SK-N-MC (cell line): ENCODE results near the gene MTMR3.

Experiments
- DNase-seq: peaks from one replicate; pipeline ENCODE4 v3.0.0-alpha.2; 2011; ENCODE audit warnings: low read depth, low spot score
- H3K27ac ChIP-seq: fragments of 200-600 bp; sonication (generic); 2 replicates; pipeline ENCODE4 v1.5.1; 2016; ENCODE audit warnings: mixed run types
- H3K36me3 ChIP-seq: fragments of 200-600 bp; sonication (generic); 2 replicates; pipeline ENCODE4 v1.6.1; 2017; ENCODE audit warnings: antibody characterized with exemption, low read length, mixed read lengths; ENCODE audit not compliant: insufficient read depth
- H3K4me3 ChIP-seq: fragments of 200-600 bp; sonication (generic); 2 replicates; pipeline ENCODE4 v1.5.1; 2016
- H3K9ac ChIP-seq: fragments of 200-600 bp; sonication (generic); 2 replicates; pipeline ENCODE4 v1.8.0; 2017; ENCODE audit warnings: mixed run types, mixed read lengths; ENCODE audit not compliant: insufficient read length
- H3K9me3 ChIP-seq: fragments of 200-600 bp; sonication (generic); 2 replicates; pipeline ENCODE4 v1.6.1; 2017; ENCODE audit warnings: low read depth, mild to moderate bottlenecking, antibody characterized with exemption, low read length, moderate library complexity, mixed read lengths
- EZH2 ChIP-seq: fragments of 200-600 bp; sonication (generic); IDR thresholded peaks from one replicate; pipeline ENCODE4 v1.6.1; 2017; ENCODE audit warnings: antibody characterized with exemption
- FOXP2 ChIP-seq: optimal IDR thresholded peaks from 2 replicates; pipeline ENCODE3; 2011; ENCODE audit warnings: mild to moderate bottlenecking, moderate library complexity; ENCODE audit not compliant: insufficient read depth; ENCODE audit errors: extremely low read length, control extremely low read depth
- POLR2AphosphoS5 ChIP-seq: IDR thresholded peaks from 2 replicates; pipeline ENCODE4 v1.6.1; 2012; ENCODE audit warnings: mild to moderate bottlenecking, low read depth, low read length, borderline replicate concordance

The MTMR3 gene

GRCh38 chr22:29901354-29901753, 18.4 kb downstream of the MTMR3 start:
- no peak for DNase-seq
- H3K9ac ChIP-seq = no peak overlapping the region
- H3K4me3 ChIP-seq = no peak overlapping the region
- no peaks in the 10 kb centered on the region for H3K9me3 ChIP-seq
- H3K27ac ChIP-seq = no peak overlapping the region
- no peaks in the 10 kb centered on the region for H3K36me3 ChIP-seq
- TF ChIP-seq FOXP2 (no peak), POLR2AphosphoS5 (no peak), EZH2 (no peak)

DNA sequence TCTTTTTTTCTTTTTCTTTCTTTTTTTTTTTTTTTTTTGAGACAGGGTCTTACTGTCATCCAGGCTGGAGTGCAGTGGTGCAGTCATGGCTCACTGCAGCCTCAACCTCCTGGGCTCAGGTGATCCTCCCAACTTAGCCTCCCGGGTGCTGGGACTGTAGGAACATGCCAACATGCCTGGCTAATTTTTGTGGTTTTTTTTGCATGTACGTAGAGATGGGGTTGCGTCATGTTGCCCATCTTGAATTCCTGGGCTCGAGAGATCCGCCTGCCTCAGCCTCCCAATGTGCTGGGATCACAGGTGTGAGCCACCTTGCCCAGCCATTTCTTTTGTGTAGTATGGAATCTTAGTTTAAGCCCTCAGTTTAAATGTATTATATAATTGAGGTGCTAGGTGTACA, 20.4 kb downstream of the MTMR3 start:
- TF ChIP-seq EZH2 (no peak), POLR2AphosphoS5 (no peak), FOXP2 (no peak)
- H3K36me3 ChIP-seq = no peaks in the 10 kb centered on the region
- no peak for DNase-seq
- H3K27ac ChIP-seq = no peak overlapping the region
- no peaks in the 10 kb centered on the region for H3K9me3 ChIP-seq
- no peak overlapping the region for H3K9ac ChIP-seq
- no peak overlapping the region for H3K4me3 ChIP-seq

GRCh38 chr22:29904020-29904419, 21.0 kb downstream of the MTMR3 start:
- no peak for DNase-seq
- no peaks in the 10 kb centered on the region for H3K9me3 ChIP-seq
- H3K9ac ChIP-seq = no peak overlapping the region
- TF ChIP-seq POLR2AphosphoS5 (no peak), FOXP2 (no peak), EZH2 (no peak)
- no peak overlapping the region for H3K27ac ChIP-seq
- H3K36me3 ChIP-seq = no peaks in the 10 kb centered on the region
- no peak overlapping the region for H3K4me3 ChIP-seq

DNA sequence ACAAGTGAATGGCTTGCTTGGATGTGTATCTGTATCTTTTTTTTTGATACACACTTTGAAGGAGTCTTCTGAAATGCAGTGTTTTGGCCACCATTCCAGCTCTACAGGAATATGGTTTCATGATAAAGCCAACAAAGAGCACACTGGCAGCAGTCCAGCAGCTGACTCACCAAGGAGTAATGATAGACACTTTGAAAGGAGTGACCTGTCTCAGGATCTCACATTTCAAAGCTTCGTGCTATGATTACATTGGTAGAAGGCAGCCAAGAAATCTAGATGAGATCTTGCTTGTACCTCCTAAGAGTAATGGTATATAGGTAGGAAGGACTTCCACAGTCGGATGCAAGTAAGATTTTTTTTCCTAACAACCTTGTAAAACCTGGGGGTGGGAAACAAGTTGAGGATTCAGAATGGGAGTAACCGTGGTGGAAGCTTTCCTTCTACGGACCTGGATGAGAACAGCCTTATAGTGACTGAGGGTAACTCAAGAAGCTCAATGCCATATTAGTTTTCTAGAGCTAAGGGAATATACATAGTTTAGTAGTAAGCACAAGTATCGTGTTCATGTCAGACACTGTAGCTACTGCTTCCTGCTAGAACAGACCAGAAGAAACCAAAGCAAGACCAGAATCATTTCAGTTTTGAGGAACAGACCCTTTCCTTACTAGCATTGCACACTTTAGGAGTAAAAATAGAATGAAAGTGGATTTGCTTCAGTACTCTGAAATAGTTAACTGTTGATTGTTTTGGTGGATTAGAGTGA, 25.0 kb downstream of the MTMR3 start:
- Histone ChIP-seq H3K9me3 (no peaks in the 10 kb centered on the region), H3K9ac (no peak overlapping the region), H3K27ac (peak overlapping the region; percentile 52; the same call in 1 of the 2 replicates), H3K36me3 (no peaks in the 10 kb centered on the region), H3K4me3 (no peak overlapping the region)
- TF ChIP-seq POLR2AphosphoS5 = no peak
- TF ChIP-seq EZH2 = no peak
- no peak for TF ChIP-seq FOXP2
- DNase-seq = no peak

GRCh38 chr22:29912141-29912540, 29.2 kb downstream of the MTMR3 start:
- TF ChIP-seq POLR2AphosphoS5 (no peak), EZH2 (no peak), FOXP2 (no peak)
- Histone ChIP-seq H3K9me3 (no peaks in the 10 kb centered on the region), H3K4me3 (no peak overlapping the region), H3K9ac (no peak overlapping the region), H3K27ac (no peak overlapping the region), H3K36me3 (no peaks in the 10 kb centered on the region)
- no peak for DNase-seq

DNA sequence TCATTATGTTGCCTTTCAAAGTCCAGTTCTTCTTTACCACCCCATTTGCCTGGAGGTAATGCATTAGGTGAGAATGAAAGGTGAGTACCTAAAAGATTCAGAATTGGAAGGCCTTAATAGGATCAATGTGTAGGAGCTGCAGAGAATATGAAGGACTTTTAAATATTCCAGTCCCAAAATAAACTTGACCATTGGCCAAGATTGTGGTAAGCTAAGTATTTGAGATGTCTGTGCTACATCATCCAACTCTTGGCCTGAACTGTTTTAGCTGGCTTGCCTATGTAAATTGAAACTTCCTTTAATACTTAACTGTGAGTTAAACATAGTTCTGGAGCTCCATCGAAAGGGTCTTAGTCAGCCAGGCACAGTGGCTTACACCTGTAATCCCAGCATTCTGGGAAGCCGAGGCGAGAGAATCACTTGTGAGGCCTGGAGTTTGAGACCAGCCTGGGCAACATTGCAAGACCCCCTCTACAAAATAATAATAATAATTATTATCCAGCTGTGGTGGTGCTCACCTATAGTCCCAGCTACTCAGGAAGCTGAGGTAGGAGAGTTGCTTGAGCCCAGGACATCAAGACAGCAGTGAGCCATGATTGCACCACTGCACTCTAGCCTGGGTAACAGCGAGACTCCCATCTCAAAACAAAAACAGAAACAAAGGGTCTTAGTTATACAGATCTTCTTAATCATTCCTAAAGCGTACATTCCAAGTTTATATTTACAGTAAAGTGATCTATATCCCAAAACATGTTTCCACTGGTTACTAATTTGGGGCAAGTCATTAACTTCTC, 29.8 kb downstream of the MTMR3 start:
- Histone ChIP-seq H3K36me3 (no peaks in the 10 kb centered on the region), H3K27ac (no peak overlapping the region), H3K9me3 (no peaks in the 10 kb centered on the region), H3K9ac (no peak overlapping the region), H3K4me3 (no peak overlapping the region)
- DNase-seq = no peak
- TF ChIP-seq FOXP2 (no peak), POLR2AphosphoS5 (no peak), EZH2 (no peak)

DNA sequence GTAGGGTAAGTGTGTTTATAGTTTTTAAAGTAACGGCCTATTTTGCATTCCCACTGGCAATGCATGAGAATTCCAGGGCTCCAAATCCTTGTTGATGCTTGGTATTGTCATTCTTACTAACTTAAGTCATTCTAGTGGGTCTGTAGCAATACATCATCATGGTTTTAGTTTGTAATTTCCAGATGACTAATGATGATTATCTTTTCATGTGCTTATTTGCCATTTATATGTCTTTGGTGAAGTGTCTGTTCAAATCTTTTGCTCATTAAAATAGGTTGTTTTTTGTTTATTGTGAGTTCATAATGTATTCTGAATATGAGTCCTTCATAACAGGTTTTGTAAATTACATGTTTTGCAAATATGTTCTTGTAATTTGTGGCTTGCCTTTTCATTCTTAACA, 31.2 kb downstream of the MTMR3 start:
- no peak for TF ChIP-seq FOXP2
- no peak for TF ChIP-seq EZH2
- TF ChIP-seq POLR2AphosphoS5 = no peak
- Histone ChIP-seq H3K9me3 (no peaks in the 10 kb centered on the region), H3K9ac (no peak overlapping the region), H3K4me3 (peak overlapping the region; percentile 44; the same call in 1 of the 2 replicates), H3K27ac (peak overlapping the region; percentile 88), H3K36me3 (no peaks in the 10 kb centered on the region)
- DNase-seq = no peak

GRCh38 chr22:29914991-29915533, 32.1 kb downstream of the MTMR3 start:
- no peak for TF ChIP-seq EZH2
- no peak; the same call in 1 of the 2 replicates for TF ChIP-seq POLR2AphosphoS5
- TF ChIP-seq FOXP2 = no peak
- no peaks in the 10 kb centered on the region for H3K36me3 ChIP-seq
- peak; percentile 80 for DNase-seq
- peak overlapping the region; percentile 44 for H3K4me3 ChIP-seq
- no peaks in the 10 kb centered on the region for H3K9me3 ChIP-seq
- H3K9ac ChIP-seq = no peak overlapping the region
- H3K27ac ChIP-seq = peak overlapping the region; percentile 88
